ENCODE measurements around the gene TCP1.
A peak's percentile ranks its signal among the peaks of the same experiment; 100 is the strongest.
"Not testable (repeated sequence)": the region's sequence is repeated elsewhere in the genome, so short reads cannot be mapped to it uniquely, and the experiment has no call there.

Gene TCP1

DNA sequence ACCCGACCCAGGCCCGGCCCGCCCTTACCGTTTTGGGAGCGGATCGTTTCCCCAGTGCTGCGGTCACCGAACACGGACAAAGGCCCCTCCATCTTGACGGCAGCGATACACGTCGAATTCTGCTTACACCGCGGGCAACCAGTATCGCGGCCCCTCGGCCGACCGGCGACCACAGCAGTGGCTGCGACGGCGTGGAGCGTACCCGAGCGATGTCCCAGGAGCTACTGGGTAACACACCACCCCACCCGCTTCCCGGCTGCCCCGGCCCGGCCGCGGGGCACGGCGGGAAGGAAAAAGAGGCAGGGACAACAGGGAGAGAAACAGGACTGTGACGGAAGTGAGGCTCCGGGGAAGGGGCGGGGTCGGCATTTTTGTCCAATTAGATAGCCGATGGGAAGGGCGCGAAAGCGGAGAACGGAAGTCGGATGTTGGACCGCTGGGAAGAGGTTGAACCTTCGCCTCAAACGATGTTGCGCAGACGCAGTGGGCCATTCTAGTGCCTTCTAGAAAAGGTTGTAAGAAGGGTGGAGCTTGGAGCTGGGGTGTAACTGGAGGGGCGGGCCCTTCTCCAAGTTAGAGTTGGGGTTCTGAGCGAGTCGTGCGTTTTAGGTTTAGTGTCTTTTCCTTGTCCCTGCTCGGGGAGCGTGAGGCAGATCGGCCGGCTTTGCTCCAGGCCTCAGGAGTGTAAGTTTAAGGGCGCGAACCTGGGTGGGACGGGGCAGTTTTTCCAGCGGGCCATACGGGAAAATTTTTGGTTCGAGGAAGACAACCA, at the start of gene TCP1:
TCP1 (minus strand) TSS at position 226 of the 772 bp plus-strand sequence; CDS start at position 92, 134 bp downstream.
- DNase-seq = peak; percentile 100

DNA sequence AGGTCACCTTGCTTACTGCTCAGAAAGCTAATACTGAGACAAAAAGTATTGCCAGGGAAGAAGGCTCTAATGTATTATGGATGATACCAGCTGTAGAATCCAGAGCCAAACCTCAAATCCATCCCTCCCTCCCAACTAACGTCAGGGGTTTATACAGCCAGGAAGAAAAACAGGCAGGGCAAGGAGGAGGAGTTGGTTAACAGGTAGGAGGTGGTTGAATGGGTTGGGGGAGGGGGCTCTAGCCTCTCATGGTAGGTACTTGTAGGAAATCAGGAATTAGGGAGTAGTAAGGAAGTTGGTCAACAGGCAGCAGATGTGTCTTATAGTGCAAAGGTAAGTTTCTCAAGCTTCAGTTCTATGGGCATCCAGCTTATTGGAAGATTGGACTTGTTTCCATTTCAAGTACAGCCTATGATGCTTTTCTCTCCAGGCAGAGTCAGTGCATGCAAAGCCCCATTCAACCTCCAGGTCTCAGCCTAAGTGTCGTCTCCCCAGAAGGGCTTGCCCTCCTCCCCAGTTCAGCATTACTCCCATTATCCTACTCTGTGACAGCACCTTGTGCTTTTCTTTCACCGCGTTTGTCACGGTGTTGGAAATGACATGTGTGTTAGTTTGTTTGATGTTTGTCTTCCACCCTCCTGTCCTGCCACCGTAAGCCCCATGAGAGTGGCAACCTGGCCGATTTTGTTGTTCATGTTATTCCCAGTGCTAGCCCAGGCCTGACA, 48.8 kb upstream of the TCP1 start:
- no peak for DNase-seq

DNA sequence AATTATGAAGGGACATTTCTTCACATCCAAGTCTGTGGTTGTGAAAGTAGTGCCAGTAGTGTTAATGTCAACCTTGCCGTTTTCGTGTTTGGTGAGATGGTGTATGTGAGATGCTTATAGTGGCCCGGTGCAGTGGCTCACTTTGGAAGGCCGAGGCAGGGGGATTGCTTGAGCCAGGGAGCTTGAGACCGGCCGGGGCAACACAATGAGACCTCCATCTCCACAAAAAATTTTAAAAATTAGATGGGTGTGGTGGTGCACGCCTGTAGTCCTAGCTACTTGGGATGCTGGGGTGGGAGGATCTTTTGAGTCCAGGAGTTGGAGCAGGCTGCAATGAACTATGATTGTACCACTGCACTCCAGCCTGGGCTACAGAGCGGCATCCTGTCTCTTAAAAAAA, 48.1 kb upstream of the TCP1 start:
- no peak for DNase-seq

DNA sequence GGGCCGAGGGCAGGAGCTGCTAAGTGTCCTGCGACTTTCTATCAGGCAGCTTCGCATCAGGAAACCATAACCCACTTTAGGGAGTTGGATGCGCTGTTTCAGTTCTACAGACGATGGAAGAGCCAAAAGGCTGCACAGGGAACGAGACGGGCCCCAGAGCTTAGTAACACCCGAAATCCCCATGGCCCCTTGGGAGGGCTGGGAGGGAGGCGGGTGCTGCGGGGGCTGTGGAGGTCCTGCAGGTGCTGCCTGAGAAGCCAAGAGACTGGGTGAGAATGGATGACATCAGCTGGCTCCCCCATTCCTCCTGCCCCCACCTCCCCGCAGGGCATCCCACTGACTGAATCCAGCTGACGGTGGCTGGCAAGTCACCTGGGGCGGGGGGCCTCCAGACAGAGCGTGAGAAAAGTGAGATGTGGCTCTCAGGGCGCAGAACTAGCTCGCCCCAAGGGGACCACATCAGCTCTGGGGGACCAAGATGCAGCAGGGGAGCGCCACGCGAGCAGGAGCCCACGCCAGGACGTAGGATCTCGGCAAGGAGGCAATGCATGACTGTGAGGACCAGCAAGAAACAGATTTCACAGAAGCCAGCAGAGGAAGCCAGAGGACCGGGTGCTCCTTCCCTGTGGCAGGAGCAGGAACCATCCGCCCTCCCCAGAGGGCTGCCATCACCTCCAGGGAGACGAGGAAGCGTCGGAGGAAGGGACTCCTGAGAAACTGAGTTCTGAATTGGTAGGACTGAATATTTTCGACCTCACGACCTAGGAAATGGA, 47.5 kb upstream of the TCP1 start:
- no peak for DNase-seq

DNA sequence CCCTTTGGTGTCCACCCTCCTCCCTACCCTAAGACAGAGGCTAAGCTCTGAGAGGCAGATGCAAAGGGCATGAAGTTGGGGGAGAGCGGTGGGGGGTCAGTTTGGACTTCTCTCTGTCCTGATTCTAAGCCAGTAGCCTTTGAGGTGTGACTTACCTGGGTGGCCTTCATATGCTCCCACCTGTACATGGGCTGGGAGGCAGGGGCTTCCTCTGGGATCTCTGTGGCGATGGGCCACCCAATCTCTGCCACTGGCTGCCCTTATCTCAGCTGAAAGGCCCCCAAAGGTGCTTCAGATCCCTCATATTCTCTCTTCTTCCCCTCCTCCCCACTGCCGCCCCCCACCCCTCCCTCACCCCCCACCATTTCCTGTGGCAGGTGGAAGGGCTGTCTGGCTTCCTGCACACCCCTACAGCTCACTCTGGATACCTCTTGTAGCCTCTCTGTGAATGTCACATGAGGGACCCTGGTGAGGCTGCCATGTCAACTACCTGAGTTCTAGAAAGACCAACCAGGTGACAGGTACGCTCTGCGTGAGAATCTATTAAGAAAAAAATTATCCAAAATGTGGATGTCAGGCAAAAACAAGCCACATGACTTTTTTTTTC, 44.7 kb upstream of the TCP1 start:
- DNase-seq = no peak

DNA sequence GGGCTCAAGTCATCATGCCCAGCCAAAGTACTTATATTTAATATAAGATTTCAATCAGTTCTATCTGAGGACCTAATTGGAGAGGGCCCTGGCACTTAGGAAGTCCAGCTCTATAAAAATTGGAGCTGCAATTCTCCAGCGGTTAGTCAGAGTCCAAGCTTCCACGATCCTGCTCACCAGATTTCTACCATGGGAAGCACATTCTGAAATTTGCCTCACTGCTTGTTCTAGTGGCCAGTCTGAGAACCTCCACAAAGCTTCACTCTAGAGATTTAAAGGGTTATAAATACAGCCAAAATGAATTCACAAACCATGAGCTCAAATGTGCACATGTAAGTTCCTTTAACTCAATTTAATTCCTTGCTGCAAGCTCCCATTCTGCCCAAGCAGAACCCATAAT, 44.2 kb upstream of the TCP1 start:
- DNase-seq = no peak

DNA sequence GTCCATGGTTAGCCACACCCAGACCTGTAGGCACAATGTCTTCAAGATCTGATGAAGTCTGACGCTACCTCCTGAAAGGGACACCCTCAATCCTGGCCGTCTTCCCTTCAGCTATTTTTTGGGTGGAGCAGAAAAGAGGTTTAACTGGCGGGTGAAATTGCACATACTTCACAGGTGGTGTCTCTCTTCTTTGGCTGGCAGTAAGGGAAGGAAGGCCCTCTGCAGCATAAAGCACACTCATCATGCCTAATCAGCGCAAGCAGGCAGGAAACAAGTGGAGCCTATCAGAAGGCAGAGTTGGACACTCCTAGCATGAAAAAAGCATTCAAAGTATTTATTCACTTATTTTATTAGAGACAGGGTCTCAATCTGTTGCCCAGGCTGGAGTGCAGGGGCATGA, 43.5 kb upstream of the TCP1 start:
- DNase-seq = no peak

DNA sequence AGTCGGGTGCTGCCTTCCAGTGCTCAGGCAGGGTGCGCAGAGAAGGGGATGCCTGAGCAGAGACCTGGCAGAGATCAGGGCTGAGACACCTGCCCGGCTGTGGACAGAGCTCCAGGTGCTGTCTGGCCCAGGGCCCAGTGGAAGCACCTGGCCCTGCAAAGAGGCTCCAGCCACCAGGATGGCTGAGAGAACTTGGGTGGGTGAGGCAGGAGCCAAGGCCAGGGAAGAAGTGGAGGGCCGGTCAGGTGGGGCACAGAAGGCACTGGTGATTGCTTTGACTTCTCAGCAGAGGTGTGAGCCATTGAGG, 41.9 kb upstream of the TCP1 start:
- DNase-seq = no peak

DNA sequence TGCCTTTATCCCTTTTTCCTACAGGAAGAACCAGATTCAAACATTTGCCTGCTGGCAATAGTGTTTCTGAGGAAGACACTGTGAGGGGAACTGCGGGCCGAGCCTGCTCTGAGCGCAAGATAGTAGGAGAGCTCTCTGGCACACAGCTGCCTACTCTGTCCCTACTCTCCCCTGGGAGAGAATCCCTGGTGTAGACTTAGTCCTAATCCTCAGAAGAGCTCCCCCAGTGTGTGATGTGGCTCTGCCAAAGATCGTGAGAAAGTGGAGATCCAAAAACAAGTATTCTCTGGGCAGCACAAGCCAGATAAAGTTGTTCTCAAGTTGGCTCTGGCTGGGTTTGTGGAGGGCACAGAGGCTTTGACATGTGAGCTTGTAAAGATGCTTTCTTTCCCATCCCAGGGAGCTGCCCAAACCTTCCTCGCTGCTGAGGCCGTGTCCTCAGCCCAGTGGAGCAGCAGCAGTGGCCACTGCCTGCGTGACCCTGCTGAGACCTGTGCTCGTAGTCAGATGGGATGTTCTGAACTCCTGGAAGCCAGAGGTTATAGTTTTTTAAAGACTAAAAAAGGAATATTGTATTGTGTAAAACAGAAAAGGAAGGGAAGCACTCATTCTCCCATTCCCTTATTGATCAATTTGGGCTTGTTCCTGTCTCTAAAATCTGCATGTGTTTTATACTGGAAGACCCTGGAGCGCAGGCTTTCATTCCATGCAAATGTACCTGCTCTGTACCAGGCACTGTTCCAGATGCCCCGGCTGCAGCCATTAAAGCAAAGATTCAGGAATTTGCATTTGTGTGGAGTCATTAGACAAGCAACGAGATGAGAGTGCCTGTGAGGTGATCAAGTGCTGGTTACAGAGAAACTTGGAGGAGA, 41.3 kb upstream of the TCP1 start:
- DNase-seq = no peak

DNA sequence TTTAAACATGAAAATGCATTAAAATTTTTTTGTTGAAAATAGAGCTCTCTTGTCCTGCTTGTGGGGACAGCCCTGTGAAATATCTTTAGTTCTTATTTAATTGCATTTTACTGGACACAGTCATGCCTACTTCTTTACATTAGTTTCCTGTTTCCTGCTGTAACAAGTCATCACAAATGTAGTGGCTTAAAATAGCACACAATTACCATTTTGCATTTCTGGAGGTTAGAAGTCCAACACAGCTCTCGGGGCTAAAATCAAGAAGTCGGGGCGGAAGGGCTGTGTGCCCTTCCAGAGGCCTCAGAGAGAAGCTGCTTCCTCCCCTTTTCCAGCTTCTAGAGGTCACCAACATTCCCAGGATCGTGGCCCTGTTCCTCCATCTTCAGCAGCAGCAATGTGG, 40.1 kb upstream of the TCP1 start:
- DNase-seq = no peak

DNA sequence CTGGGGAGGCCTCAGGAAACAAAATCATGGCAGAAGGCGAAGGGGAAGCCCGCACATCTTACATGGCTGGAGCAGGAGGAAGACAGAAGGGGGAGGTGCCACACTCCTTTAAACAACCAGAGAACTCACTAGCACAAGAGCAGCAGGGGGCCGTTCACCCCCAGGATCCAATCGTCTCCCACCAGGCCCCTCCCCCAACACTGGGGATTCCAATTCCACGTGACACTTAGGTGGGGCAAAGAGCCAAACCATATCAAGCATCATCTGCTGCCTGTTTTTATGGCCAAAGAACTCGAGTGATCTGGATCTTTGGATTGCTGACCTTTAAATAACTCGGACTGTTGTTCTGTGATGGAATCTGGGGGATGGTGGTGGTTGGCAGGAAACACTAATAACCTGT, 38.7 kb upstream of the TCP1 start:
- no peak for DNase-seq

DNA sequence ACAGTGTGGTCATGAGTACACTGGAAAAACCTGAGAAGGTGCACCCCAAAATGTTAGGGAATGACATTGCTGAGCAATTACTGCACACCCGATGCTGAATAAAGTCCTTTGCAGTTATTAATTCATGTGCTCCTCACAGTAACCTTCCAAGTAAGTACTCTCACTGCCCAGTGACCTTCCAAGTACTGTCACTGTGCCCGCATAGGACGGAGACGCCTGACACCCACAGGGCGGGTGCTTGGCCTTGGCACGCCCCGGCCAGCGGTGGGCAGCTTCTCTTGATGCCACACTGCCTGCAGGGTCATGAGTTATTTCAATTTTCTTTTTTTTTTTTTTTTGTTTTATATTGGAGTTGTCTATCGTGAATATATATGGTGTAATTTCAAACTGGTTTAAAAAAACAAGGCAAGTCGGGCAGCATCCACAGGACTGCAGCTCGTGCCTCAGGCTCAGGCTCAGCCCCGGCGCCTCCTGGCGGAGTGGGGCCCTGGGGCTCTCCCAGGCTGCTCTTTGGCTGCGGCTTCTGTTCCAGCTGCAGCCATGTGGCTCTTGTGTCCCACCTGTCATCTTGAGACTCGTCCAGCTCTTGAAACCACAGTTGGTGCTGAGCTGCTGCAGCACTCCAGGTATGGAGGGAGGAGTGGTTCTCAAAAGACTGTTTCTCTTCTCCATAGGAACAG, 37.7 kb upstream of the TCP1 start:
- DNase-seq = no peak

DNA sequence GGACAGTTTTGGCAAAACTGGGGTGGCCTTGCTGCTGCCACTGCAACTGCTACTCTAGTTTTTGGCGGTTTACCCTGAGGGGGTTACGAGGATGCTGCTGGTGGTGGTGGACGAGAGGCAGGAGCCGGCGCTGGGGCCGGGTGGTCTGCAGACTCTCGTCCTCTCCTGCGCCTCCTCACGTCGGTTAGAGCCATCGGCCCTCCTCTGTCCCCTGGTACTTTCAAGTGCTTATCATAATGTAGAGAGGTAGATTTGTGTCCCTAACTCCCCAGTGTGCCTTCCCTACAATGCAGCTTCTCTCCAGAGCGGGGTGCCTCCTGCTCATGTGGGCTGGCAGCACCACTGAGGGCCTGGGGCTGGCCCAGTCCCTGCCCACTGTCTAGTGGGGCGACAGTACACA, 36.6 kb upstream of the TCP1 start:
- no peak for DNase-seq

DNA sequence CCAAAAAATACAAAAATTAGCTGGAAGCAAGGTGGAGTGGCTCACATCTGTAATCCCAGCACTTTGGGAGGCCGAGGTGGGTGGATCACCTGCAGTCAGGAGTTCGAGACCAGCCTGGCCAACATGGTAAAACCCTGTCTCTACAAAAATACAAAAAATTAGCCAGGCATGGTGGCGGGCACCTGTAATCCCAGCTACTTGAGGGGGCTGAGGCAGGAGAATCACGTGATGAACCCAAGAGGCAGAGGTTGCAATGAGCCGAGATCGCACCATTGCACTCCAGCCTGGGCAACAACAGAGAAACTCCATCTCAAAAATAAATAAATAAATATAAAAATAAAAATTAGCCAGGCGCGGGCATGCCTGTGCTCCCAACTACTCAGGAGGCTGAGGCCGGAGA, 35.3 kb upstream of the TCP1 start:
- not testable (repeated sequence) for DNase-seq

DNA sequence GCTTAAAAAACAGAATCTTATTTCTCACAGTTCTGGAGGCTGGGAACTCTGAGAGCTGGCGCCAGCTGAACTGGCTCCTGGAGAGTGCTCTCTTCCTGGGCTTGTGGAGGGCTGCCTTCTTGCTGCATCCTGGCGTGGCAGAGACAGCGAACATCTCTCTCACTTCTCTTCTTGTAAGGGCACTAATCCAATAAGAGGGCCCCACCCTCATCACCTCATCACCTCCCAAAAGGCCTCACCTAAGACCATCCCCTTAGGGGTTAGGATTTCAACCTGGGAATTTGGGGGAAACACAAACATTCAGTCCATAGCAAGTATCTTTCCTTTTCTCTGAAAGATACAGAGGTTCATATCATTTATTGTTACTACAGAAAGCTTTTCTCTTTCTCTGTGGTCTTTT, 34.6 kb upstream of the TCP1 start:
- DNase-seq = no peak

DNA sequence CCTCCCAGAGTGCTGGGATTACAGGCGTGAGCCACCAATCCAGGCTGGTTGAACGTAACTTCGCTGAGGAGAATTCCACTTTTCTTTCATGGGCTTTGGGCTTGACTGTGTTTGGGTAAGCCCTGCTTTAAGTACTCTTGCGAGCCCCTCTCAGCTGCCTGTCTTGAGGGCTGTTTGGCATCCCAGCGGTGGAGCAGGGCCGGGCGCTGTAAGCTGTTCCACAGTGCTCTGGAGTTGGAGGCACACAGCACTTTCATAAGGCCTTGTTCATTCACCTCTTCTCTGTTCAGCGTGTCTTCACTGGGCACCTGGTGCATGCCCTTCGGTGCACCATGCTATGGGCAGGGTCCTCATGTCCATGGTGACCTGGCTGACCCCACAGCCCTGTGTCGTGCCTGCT, 32.3 kb upstream of the TCP1 start:
- DNase-seq = no peak

DNA sequence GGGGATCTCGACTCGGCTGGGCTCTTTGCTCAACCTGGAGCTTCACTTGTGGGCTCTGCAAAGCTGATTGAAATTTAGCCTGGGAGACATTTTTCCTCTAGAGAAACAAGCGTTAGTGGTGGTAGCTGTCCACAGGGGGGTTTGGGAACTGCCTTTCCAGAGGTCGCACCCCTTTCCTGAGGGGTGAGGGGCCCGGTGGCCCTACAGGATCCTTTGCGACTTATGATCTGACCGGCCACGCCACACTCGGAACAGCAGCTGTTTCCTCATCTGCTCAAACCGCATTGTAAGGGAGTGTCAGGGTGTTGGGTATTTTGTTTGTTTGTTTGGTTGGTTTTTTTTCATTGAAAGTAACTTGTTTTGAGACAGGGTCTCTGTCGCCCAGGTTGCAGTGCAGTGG, 31.7 kb upstream of the TCP1 start:
- DNase-seq = no peak

DNA sequence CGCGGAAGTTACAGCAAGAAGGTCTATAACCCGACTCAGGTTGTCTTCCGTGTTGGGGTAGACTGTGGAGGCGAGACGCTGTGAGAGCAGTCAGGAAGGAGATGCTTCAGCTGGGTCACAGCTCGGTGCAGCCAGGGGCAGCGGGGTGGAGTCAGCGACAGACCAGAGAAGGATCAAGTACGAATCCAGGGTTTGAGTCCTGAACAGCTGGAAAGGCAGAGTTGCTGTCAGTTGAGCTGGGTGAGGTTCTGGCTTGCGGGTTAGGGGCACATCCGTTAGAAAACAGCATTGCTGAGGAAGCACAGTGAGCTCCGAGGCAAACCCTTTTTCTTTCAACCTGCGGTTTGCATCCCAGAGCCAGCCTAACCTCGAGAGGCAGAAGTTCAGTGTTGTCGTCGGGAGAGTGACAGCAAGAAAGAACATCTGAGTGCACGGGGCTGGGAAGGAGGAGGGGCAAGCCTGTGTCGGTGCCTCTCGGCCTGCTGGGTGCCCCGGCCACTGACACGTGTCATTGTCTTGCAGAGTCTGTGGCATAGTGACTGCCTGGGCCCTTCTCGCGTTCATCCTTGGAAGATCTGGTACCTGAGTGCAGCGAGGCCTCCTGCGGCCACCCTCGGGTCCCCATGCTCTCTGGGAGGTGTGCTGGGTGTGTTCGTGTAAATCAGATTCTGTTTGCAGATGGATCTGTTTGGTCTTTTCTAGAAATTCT, 30.7 kb upstream of the TCP1 start:
- peak; percentile 35 for DNase-seq

DNA sequence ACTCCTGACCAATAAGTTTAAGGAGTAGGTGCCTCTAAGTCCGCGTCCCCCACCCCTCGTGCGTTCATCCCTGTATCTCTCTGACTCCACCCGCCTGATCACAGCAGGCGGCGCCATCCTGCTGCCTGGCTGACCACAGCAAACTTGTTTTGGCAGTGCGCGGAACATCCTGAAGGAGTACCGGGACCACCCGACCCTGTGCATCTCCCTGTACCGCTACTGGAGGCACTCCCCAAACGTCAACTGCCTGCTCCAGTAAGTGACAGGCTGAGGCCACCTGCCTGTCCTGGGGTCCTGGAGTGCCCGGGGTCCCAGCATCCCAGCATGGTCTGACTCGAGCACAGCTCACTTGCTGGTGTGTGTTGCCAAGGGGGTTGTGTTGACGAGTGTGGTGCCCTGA, 29.7 kb upstream of the TCP1 start:
- DNase-seq = no peak

DNA sequence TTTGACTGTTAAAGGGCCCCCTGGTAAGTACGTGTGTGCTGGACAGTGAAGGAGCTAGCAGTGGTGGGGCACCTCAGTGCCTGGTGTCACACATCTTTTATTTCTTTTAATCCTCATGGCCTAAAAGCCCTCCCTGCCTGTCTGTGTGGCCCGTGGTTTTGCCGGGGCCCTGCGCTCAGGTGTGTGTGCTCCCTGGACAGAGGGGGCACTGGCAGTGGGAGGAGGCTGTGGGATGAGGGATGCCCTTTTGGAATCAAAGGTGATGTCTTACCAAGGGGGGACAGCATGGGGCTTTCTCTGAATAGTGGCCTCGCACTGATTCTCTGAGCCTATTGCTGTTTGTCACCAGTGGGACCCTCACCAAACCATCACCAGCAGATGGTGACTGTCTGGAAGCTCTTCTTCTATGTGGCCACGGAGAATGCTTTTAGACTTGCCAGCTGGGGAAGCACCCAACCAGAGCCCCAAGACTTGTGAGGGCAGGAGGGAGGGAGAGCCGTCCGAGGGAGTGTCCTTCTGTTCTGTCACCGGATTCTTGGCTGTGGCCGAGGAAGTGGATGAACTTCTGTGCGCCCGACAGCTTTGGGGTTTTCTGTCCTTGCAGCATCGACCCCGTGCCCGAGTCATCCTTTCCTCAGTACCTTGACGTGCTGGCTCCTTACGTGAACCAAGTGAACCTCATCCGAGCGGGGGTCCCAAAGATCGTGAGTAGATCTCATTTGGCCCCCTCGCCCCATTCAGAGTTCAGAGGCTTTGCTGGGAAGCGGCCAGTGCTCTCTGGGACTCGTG, 28.7 kb upstream of the TCP1 start:
- DNase-seq = no peak

All from CD4-positive, alpha-beta T cell treated with Interleukin-17A for 1 hour (primary cell).